ENCODE data around the gene CFAP47. TPM values are rescaled to one million over a fixed set of nuclear protein-coding genes. Genes with fewer than 3 reads are reported as not detected.
A peak's percentile ranks its signal among the peaks of the same experiment; 100 is the strongest.

Gene CFAP47
- total RNA-seq, 1 experiment from 2014 or later = 1.8 TPM

- no peaks in the 10 kb centered on the region for H3K4me1 ChIP-seq (ENCODE audit: insufficient read depth, low read length, poor library complexity, severe bottlenecking)
- DNase-seq (ENCODE audit: low spot score) = no peak
- POLR2A ChIA-PET (ENCODE audit: low non-redundant PET) = no interaction called here
- H3K27ac ChIP-seq (ENCODE audit: low read depth, low read length, poor library complexity, severe bottlenecking) = no peak overlapping the region
- no peaks in the 10 kb centered on the region for H3K36me3 ChIP-seq (ENCODE audit: insufficient read depth, low read length, poor library complexity, severe bottlenecking)
- peaks cover 10% of the 10 kb centered on the region for H3K9me3 ChIP-seq (ENCODE audit: low read depth, low read length, poor library complexity, severe bottlenecking)
- intact Hi-C loops (cut with micrococcal nuclease; ENCODE audit: unreplicated experiment) = no loop called here
- H3K27me3 ChIP-seq (replicated peaks; ENCODE audit: insufficient read depth, low read depth, low read length, poor library complexity) = no peaks in the 10 kb centered on the region
- no TSS peak for BruUV-seq (replicated peaks)
- no peak for TF ChIP-seq CTCF (conservative IDR thresholded peaks at IDR 0.05; ENCODE audit: low read depth, low read length)
- no peak for TF ChIP-seq EZH2 (IDR thresholded peaks at IDR 0.05; ENCODE audit: borderline replicate concordance, low read depth, low read length, poor library complexity, severe bottlenecking)
- H3K4me3 ChIP-seq (ENCODE audit: low read depth, low read length, poor library complexity, severe bottlenecking) = no peak overlapping the region
- CTCF ChIA-PET = no interaction called here
Observed at GRCh38 chrX:36116222-36116621, 196.7 kb downstream of the CFAP47 start.

DNA sequence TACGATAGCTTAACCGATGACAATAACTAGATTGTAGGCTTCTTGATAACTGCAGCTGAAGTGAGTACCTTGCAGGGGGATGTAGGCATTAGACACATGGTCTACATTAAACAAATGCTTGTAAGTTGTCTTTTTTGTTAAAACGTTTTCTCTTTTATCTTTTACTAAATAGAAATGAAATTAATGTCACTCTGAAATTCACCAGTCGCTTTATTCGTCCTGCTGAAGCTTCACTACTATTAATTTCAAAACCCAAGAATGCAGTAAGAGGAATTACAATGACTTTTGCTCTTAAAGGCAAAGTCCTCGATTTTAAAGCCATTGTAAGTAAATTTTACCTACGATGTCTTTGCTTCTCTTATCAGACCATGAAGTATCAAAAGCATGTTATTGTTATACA lies 239.7 kb downstream of the CFAP47 start:
- TF ChIP-seq CTCF (conservative IDR thresholded peaks at IDR 0.05; ENCODE audit: low read depth, low read length) = no peak
- TF ChIP-seq EZH2 (IDR thresholded peaks at IDR 0.05; ENCODE audit: borderline replicate concordance, low read depth, low read length, poor library complexity, severe bottlenecking) = no peak
- Histone ChIP-seq H3K4me3 (ENCODE audit: low read depth, low read length, poor library complexity, severe bottlenecking) (no peak overlapping the region), H3K36me3 (ENCODE audit: insufficient read depth, low read length, poor library complexity, severe bottlenecking) (no peaks in the 10 kb centered on the region), H3K27ac (ENCODE audit: low read depth, low read length, poor library complexity, severe bottlenecking) (no peak overlapping the region), H3K9me3 (ENCODE audit: low read depth, low read length, poor library complexity, severe bottlenecking) (peaks cover 6% of the 10 kb centered on the region), H3K4me1 (ENCODE audit: insufficient read depth, low read length, poor library complexity, severe bottlenecking) (no peaks in the 10 kb centered on the region), H3K27me3 (replicated peaks; ENCODE audit: insufficient read depth, low read depth, low read length, poor library complexity) (no peaks in the 10 kb centered on the region)
- BruUV-seq (replicated peaks) = no TSS peak
- no peak for DNase-seq (ENCODE audit: low spot score)
- intact Hi-C loops (cut with micrococcal nuclease; ENCODE audit: unreplicated experiment) = no loop called here
- ChIA-PET POLR2A (ENCODE audit: low non-redundant PET) (no interaction called here), CTCF (no interaction called here)

GRCh38 chrX:36160081-36160480 lies 240.5 kb downstream of the CFAP47 start:
- DNase-seq (ENCODE audit: low spot score) = peak; percentile 53
- H3K4me3 ChIP-seq (ENCODE audit: low read depth, low read length, poor library complexity, severe bottlenecking) = no peak overlapping the region
- CTCF ChIA-PET = no interaction called here
- H3K27ac ChIP-seq (ENCODE audit: low read depth, low read length, poor library complexity, severe bottlenecking) = no peak overlapping the region
- no peaks in the 10 kb centered on the region for H3K27me3 ChIP-seq (replicated peaks; ENCODE audit: insufficient read depth, low read depth, low read length, poor library complexity)
- H3K36me3 ChIP-seq (ENCODE audit: insufficient read depth, low read length, poor library complexity, severe bottlenecking) = no peaks in the 10 kb centered on the region
- intact Hi-C loops (cut with micrococcal nuclease; ENCODE audit: unreplicated experiment) = no loop called here
- no peaks in the 10 kb centered on the region for H3K4me1 ChIP-seq (ENCODE audit: insufficient read depth, low read length, poor library complexity, severe bottlenecking)
- peaks cover 6% of the 10 kb centered on the region for H3K9me3 ChIP-seq (ENCODE audit: low read depth, low read length, poor library complexity, severe bottlenecking)
- TF ChIP-seq CTCF (conservative IDR thresholded peaks at IDR 0.05; ENCODE audit: low read depth, low read length) = no peak
- TF ChIP-seq EZH2 (IDR thresholded peaks at IDR 0.05; ENCODE audit: borderline replicate concordance, low read depth, low read length, poor library complexity, severe bottlenecking) = no peak
- no TSS peak for BruUV-seq (replicated peaks)
- POLR2A ChIA-PET (ENCODE audit: low non-redundant PET) = no interaction called here
